SJCRH30 (cell line): ENCODE results near the gene TMEM181. TPM values are rescaled to one million over a fixed set of nuclear protein-coding genes. Genes with fewer than 3 reads are reported as not detected.

Experiments used
- total RNA-seq: library from RNA; depleted of rRNA; stranded (reverse); fragments of >200 nt; shearing (Covaris generic); gene quantifications from 2 replicates; pipeline ENCODE4 v1.2.3, GENCODE V29; 2014; rRNA removed

TMEM181 gene
- total RNA-seq, 1 experiment from 2014 or later = 33.5 TPM

Other genes with a start within 250 kb of the TMEM181 start
- gene TULP4, start 247.6 kb upstream of the TMEM181 start, total RNA-seq = 207 and 210 TPM in 2 replicates
- gene DYNLT1, start 84.7 kb downstream of the TMEM181 start, total RNA-seq = 99.1 and 104 TPM in 2 replicates
- 15.4 and 16.4 TPM in 2 replicates for gene SYTL3, start 90.0 kb downstream of the TMEM181 start, total RNA-seq